K562 (cell line): ENCODE measurements around the gene RASAL3.

Experiments used
- FUS ChIP-seq: fragments of 200-400 bp; formaldehyde crosslinking; optimal IDR thresholded peaks from 2 replicates; pipeline ENCODE3; 2017; ENCODE audit warnings: low read depth, low read length
- MYC ChIP-seq, 2 experiments: fragments of 250-450 bp in 1 of 2; sonication (Bioruptor Pico) in 1 of 2; IDR thresholded peaks; 2 replicates each; pipeline versions ENCODE4 v1.5.1 to v1.6.1; 2012 to 2021; ENCODE audit warnings: low read depth in 2 of 2, borderline replicate concordance in 1 of 2, improper control_type of control experiment in 1 of 2, low read length in 1 of 2, mild to moderate bottlenecking in 1 of 2, moderate library complexity in 1 of 2
- NR2C2 ChIP-seq, 2 experiments: fragments of 200-800 bp in 1 of 2; sonication (Bioruptor generic) in 1 of 2; sonication (generic) in 1 of 2; formaldehyde crosslinking in 1 of 2; IDR thresholded peaks; 2 replicates each; pipeline versions ENCODE4 v1.6.1 to v1.8.0; 2016 to 2022; ENCODE audit warnings: mild to moderate bottlenecking in 1 of 2, missing compliant biosample characterization in 1 of 2, missing genetic modification characterization in 1 of 2, missing genetic modification reagents in 1 of 2
- PRPF4 ChIP-seq: fragments of 200-400 bp; formaldehyde crosslinking; IDR thresholded peaks from one replicate; pipeline ENCODE4 v1.6.1; 2017; ENCODE audit warnings: low read length, low read depth, mild to moderate bottlenecking; ENCODE audit not compliant: insufficient read depth, poor library complexity, severe bottlenecking
- TGIF2 ChIP-seq: sonication (generic); formaldehyde crosslinking; IDR thresholded peaks from 2 replicates; pipeline ENCODE4 v1.8.1; 2022; ENCODE audit warnings: mild to moderate bottlenecking, missing genetic modification reagents, moderate library complexity
- ZNF589 ChIP-seq: fragments of 200-800 bp; sonication (Bioruptor generic); IDR thresholded peaks from 2 replicates; pipeline ENCODE4 v1.6.1; 2016; ENCODE audit warnings: low read depth, missing genetic modification characterization, missing compliant biosample characterization
- TF ChIP-seq, protein P1 (sequence below), 3 experiments: IDR thresholded peaks in 2 of 3; conservative IDR thresholded peaks in 1 of 3; 2 replicates each; pipeline ENCODE4 v1.5.1; 2011 to 2012; ENCODE audit warnings: low read length in 3 of 3, mild to moderate bottlenecking in 3 of 3, control low read depth in 2 of 3, improper control_type of control experiment in 1 of 3, inconsistent platforms in 1 of 3, low read depth in 1 of 3, mixed read lengths in 1 of 3, moderate library complexity in 1 of 3; ENCODE audit not compliant: insufficient read depth in 2 of 3

DNA sequence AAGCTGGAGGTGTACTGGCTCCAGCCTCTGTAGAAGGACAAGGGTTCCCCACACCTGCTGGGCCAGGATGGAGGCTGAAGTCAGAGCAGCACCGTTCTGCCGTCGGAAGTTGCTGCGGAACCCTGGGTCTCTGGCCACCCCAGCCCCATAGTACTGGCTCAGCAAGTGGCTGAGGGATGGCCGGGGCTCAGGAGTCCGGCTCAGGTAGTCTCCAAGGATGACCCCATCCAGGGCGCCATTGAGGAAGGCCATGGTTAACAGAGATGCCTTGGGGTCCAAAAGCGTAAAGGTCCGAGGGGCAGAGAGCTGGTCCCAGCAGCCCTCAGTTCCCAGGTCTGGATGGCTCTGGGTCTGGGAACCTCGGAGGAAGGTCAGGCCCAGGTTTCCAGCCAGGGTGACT is 11.3 kb upstream of the RASAL3 start:
- TF ChIP-seq MYC (IDR thresholded peaks at IDR 0.05; ENCODE audit: low read depth, low read length) = no peak
- TF ChIP-seq MYC (CRISPR knock-in tag; IDR thresholded peaks at IDR 0.05; ENCODE audit: borderline replicate concordance, low read depth) = no peak
- TF ChIP-seq NR2C2 (CRISPR knock-in tag; IDR thresholded peaks at IDR 0.05) = no peak
- TF ChIP-seq NR2C2 (tag; IDR thresholded peaks at IDR 0.05) = no peak
- TF ChIP-seq ZNF589 (CRISPR knock-in tag) = no peak
- TF ChIP-seq TGIF2 = no peak
- TF ChIP-seq PRPF4 = no peak
- no peak for TF ChIP-seq FUS
- TF ChIP-seq, protein P1, sequence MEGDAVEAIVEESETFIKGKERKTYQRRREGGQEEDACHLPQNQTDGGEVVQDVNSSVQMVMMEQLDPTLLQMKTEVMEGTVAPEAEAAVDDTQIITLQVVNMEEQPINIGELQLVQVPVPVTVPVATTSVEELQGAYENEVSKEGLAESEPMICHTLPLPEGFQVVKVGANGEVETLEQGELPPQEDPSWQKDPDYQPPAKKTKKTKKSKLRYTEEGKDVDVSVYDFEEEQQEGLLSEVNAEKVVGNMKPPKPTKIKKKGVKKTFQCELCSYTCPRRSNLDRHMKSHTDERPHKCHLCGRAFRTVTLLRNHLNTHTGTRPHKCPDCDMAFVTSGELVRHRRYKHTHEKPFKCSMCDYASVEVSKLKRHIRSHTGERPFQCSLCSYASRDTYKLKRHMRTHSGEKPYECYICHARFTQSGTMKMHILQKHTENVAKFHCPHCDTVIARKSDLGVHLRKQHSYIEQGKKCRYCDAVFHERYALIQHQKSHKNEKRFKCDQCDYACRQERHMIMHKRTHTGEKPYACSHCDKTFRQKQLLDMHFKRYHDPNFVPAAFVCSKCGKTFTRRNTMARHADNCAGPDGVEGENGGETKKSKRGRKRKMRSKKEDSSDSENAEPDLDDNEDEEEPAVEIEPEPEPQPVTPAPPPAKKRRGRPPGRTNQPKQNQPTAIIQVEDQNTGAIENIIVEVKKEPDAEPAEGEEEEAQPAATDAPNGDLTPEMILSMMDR (IDR thresholded peaks at IDR 0.05 in 2 of 3, conservative IDR thresholded peaks at IDR 0.05 in 1 of 3; ENCODE audit: insufficient read depth in 2 of 3, low read depth in 1 of 3, low read length in 3 of 3) = no peak
